Parathyroid adenoma (tissue), 2 donors: ENCODE data around the gene PPP1CB.

Experiments
- H2AFZ ChIP-seq: fragments of 300-600 bp; sonication (generic); one replicate; pipeline ENCODE4 v1.7.0; 2017; ENCODE audit warnings: antibody characterized with exemption, mild to moderate bottlenecking
- H3K27ac ChIP-seq: fragments of 300-600 bp; sonication (generic); one replicate; pipeline ENCODE4 v1.7.0; 2017
- H3K27me3 ChIP-seq: fragments of 300-600 bp; sonication (generic); one replicate; pipeline ENCODE4 v1.7.0; 2017; ENCODE audit warnings: low read length; ENCODE audit not compliant: control insufficient read depth, insufficient read depth
- H3K36me3 ChIP-seq: fragments of 300-600 bp; sonication (generic); one replicate; pipeline ENCODE4 v1.7.0; 2017; ENCODE audit warnings: low read length; ENCODE audit not compliant: control insufficient read depth, insufficient read depth
- H3K4me1 ChIP-seq: fragments of 300-600 bp; sonication (generic); one replicate; pipeline ENCODE4 v1.7.0; 2017; ENCODE audit warnings: control low read depth
- H3K4me2 ChIP-seq: fragments of 300-600 bp; sonication (generic); one replicate; pipeline ENCODE4 v1.7.0; 2017; ENCODE audit warnings: low read length
- H3K4me3 ChIP-seq: fragments of 300-600 bp; sonication (generic); one replicate; pipeline ENCODE4 v1.7.0; 2017; ENCODE audit warnings: low read depth, low read length
- H3K79me2 ChIP-seq: fragments of 300-600 bp; sonication (generic); one replicate; pipeline ENCODE4 v1.7.0; 2017; ENCODE audit warnings: control low read depth
- H3K9ac ChIP-seq: fragments of 300-600 bp; sonication (generic); one replicate; pipeline ENCODE4 v1.7.0; 2017; ENCODE audit warnings: mild to moderate bottlenecking
- H3K9me3 ChIP-seq: fragments of 300-600 bp; sonication (generic); one replicate; pipeline ENCODE4 v1.7.0; 2017; ENCODE audit warnings: low read length; ENCODE audit not compliant: control insufficient read depth
- CTCF ChIP-seq: fragments of 300-600 bp; sonication (generic); IDR thresholded peaks from one replicate; pipeline ENCODE4 v1.7.0; 2017; ENCODE audit warnings: antibody characterized with exemption, mild to moderate bottlenecking
- donor health status: primary hyperparathyroidism.

PPP1CB gene

GRCh38 chr2:28745225-28745624 lies 6.4 kb upstream of the PPP1CB start:
- peaks cover 30% of the 10 kb centered on the region for H3K4me1 ChIP-seq
- no peak overlapping the region for H3K4me3 ChIP-seq
- no peaks in the 10 kb centered on the region for H3K27me3 ChIP-seq
- H3K79me2 ChIP-seq = no peaks in the 10 kb centered on the region
- no peak overlapping the region for H3K27ac ChIP-seq
- H3K9ac ChIP-seq = no peak overlapping the region
- H3K36me3 ChIP-seq = no peaks in the 10 kb centered on the region
- H3K4me2 ChIP-seq = no peak overlapping the region
- no peaks in the 10 kb centered on the region for H3K9me3 ChIP-seq
- no peak for TF ChIP-seq CTCF
- peak overlapping the region; percentile 58 for H2AFZ ChIP-seq

GRCh38 chr2:28745876-28746275 lies 5.8 kb upstream of the PPP1CB start:
- no peak overlapping the region for H3K4me2 ChIP-seq
- H3K9me3 ChIP-seq = no peaks in the 10 kb centered on the region
- H3K4me1 ChIP-seq = peaks cover 35% of the 10 kb centered on the region
- H2AFZ ChIP-seq = no peak overlapping the region
- no peaks in the 10 kb centered on the region for H3K79me2 ChIP-seq
- TF ChIP-seq CTCF = no peak
- peak overlapping the region; percentile 52 for H3K27ac ChIP-seq
- H3K9ac ChIP-seq = no peak overlapping the region
- no peaks in the 10 kb centered on the region for H3K36me3 ChIP-seq
- no peak overlapping the region for H3K4me3 ChIP-seq
- H3K27me3 ChIP-seq = no peaks in the 10 kb centered on the region

- peak overlapping the region; percentile 52 for H3K27ac ChIP-seq
- no peak overlapping the region for H3K4me3 ChIP-seq
- H3K36me3 ChIP-seq = no peaks in the 10 kb centered on the region
- H3K27me3 ChIP-seq = no peaks in the 10 kb centered on the region
- H3K4me2 ChIP-seq = no peak overlapping the region
- H3K4me1 ChIP-seq = peaks cover 35% of the 10 kb centered on the region
- no peak overlapping the region for H3K9ac ChIP-seq
- no peak for TF ChIP-seq CTCF
- no peaks in the 10 kb centered on the region for H3K79me2 ChIP-seq
- H2AFZ ChIP-seq = peak overlapping the region; percentile 48
- H3K9me3 ChIP-seq = no peaks in the 10 kb centered on the region
These were observed 5.1 kb upstream of the PPP1CB start for GRCh38 chr2:28746429-28747111.

GRCh38 chr2:28747714-28748113 lies 3.9 kb upstream of the PPP1CB start:
- Histone ChIP-seq H3K27ac (peak overlapping the region; percentile 97), H3K27me3 (no peaks in the 10 kb centered on the region), H2AFZ (peak overlapping the region; percentile 36), H3K9ac (no peak overlapping the region), H3K9me3 (no peaks in the 10 kb centered on the region), H3K4me1 (peaks cover 35% of the 10 kb centered on the region), H3K36me3 (no peaks in the 10 kb centered on the region), H3K79me2 (peaks cover 7% of the 10 kb centered on the region), H3K4me3 (no peak overlapping the region), H3K4me2 (no peak overlapping the region)
- no peak for TF ChIP-seq CTCF

GRCh38 chr2:28748176-28748575 lies 3.5 kb upstream of the PPP1CB start:
- Histone ChIP-seq H3K79me2 (peaks cover 11% of the 10 kb centered on the region), H3K4me3 (no peak overlapping the region), H2AFZ (peak overlapping the region; percentile 36), H3K4me1 (peaks cover 35% of the 10 kb centered on the region), H3K4me2 (no peak overlapping the region), H3K36me3 (no peaks in the 10 kb centered on the region), H3K9me3 (no peaks in the 10 kb centered on the region), H3K27me3 (no peaks in the 10 kb centered on the region), H3K27ac (peak overlapping the region; percentile 97), H3K9ac (no peak overlapping the region)
- no peak for TF ChIP-seq CTCF
